DMS53 (cell line): ENCODE results near the gene GAL3ST3.
A peak's percentile ranks its signal among the peaks of the same experiment; 100 is the strongest.
"Not testable (repeated sequence)": the region's sequence is repeated elsewhere in the genome, so short reads cannot be mapped to it uniquely, and the experiment has no call there.

Experiments used
- DNase-seq: peaks from one replicate; lab custom pipeline; 2025; lab: John Stamatoyannopoulos, UW

Gene GAL3ST3

GRCh38 chr11:66044757-66045156 is 4.2 kb downstream of the GAL3ST3 start:
- no peak for DNase-seq

GRCh38 chr11:66042996-66043906 is 5.7 kb downstream of the GAL3ST3 start:
- no peak for DNase-seq

- DNase-seq = no peak
These were observed 6.5 kb downstream of the GAL3ST3 start for GRCh38 chr11:66042227-66042995.

- no peak for DNase-seq
These were observed 9.2 kb downstream of the GAL3ST3 start for GRCh38 chr11:66039765-66040164.

GRCh38 chr11:66037327-66037726 is 11.6 kb downstream of the GAL3ST3 start:
- DNase-seq = no peak

- no peak for DNase-seq
These were observed 12.6 kb downstream of the GAL3ST3 start for GRCh38 chr11:66036334-66036710.

- DNase-seq = no peak
These were observed 13.2 kb downstream of the GAL3ST3 start for GRCh38 chr11:66035653-66036333.

- DNase-seq = peak; percentile 38
These were observed 15.8 kb downstream of the GAL3ST3 start for GRCh38 chr11:66032957-66033735.

- no peak for DNase-seq
These were observed 22.9 kb downstream of the GAL3ST3 start, which contains the start of gene CATSPER1 for GRCh38 chr11:66026017-66026529. TSS of gene CATSPER1 (minus strand) at chr11:66026479. CDS start at chr11:66026379, 100 bp downstream.

GRCh38 chr11:66023186-66023440 is 25.8 kb downstream of the GAL3ST3 start:
- not testable (repeated sequence) for DNase-seq

- peak; percentile 85 for DNase-seq
These were observed 26.4 kb downstream of the GAL3ST3 start for GRCh38 chr11:66022401-66023185.

GRCh38 chr11:66020618-66021357 is 28.2 kb downstream of the GAL3ST3 start:
- peak; percentile 91 for DNase-seq

- DNase-seq = no peak
These were observed 28.7 kb downstream of the GAL3ST3 start for GRCh38 chr11:66020212-66020611.

- DNase-seq = no peak
These were observed 31.6 kb downstream of the GAL3ST3 start for GRCh38 chr11:66017321-66017720.

- no peak for DNase-seq
These were observed 32.2 kb downstream of the GAL3ST3 start for GRCh38 chr11:66016793-66017177.

GRCh38 chr11:66015936-66016792 is 32.8 kb downstream of the GAL3ST3 start:
- no peak for DNase-seq

- no peak for DNase-seq
These were observed 33.5 kb downstream of the GAL3ST3 start for GRCh38 chr11:66015454-66015881.

GRCh38 chr11:66014804-66015453 is 34.0 kb downstream of the GAL3ST3 start:
- no peak for DNase-seq

GRCh38 chr11:66013762-66014100 is 35.2 kb downstream of the GAL3ST3 start:
- DNase-seq = no peak
